Upper lobe of left lung (tissue), 6 donors: ENCODE data around the gene MACROD1. TPM values are rescaled to one million over a fixed set of nuclear protein-coding genes. Genes with fewer than 3 reads are reported as not detected.

Source experiments
- ATAC-seq, 2 donors: fragments of 200-7000 bp; cut with Tn5 transposase; one replicate each; pipeline ENCODE4 v1.9.1; 2022; ENCODE audit warnings: mild to moderate bottlenecking in 2 of 2, moderate library complexity in 2 of 2; ENCODE audit not compliant: low FRiP score in 2 of 2
- DNase-seq, 2 donors: peaks; one replicate each; pipeline ENCODE4 v3.0.0-alpha.2; 2019 to 2020
- H3K27ac ChIP-seq, 4 donors: fragments of 200-600 bp; sonication (generic); one replicate each; pipeline ENCODE4 v1.5.1; 2016 to 2019
- H3K27me3 ChIP-seq, 4 donors: fragments of 200-600 bp; sonication (generic); one replicate each; pipeline ENCODE4 v1.5.1; 2017 to 2019
- H3K36me3 ChIP-seq, 4 donors: fragments of 200-600 bp; sonication (generic); one replicate each; pipeline ENCODE4 v1.5.1; 2016 to 2019
- H3K4me1 ChIP-seq, 4 donors: fragments of 200-600 bp; sonication (generic); one replicate each; pipeline ENCODE4 v1.5.1; 2018 to 2019
- H3K4me3 ChIP-seq, 4 donors: fragments of 200-600 bp; sonication (generic); one replicate each; pipeline ENCODE4 v1.5.1; 2017 to 2019; ENCODE audit warnings: mild to moderate bottlenecking in 2 of 4, moderate library complexity in 1 of 4
- H3K9me3 ChIP-seq, 4 donors: fragments of 200-600 bp; sonication (generic); one replicate each; pipeline ENCODE4 v1.5.1; 2018 to 2019
- EP300 ChIP-seq, 4 donors: sonication (generic); formaldehyde crosslinking; IDR thresholded peaks; one replicate each; pipeline ENCODE4 v1.5.1; 2017; ENCODE audit warnings: antibody characterized with exemption in 4 of 4, control low read depth in 2 of 4
- POLR2A ChIP-seq, 4 donors: fragments of 450-650 bp; IDR thresholded peaks; one replicate each; pipeline ENCODE4 v1.5.1; 2016 to 2017; ENCODE audit warnings: antibody characterized with exemption in 4 of 4, mild to moderate bottlenecking in 2 of 4
- POLR2AphosphoS5 ChIP-seq, 2 donors: sonication (generic); formaldehyde crosslinking; IDR thresholded peaks; one replicate each; pipeline ENCODE4 v1.5.1; 2017; ENCODE audit warnings: antibody characterized with exemption in 2 of 2
- WGBS, 2 donors: methylation state at CpG; one replicate each; pipeline ENCODE4 v1.1.5; 2017 to 2018; 5-methylcytosine and 5-hydroxymethylcytosine counted together
- total RNA-seq, 6 donors: library from RNA; depleted of rRNA in 4 of 6; stranded (reverse); fragments of >200 nt in 4 of 6; gene quantifications; one replicate each; pipeline versions ENCODE4 v1.1.0 to v1.2.1, GENCODE V29; 2016 to 2021
- TF ChIP-seq, protein P1 (sequence below), 6 experiments: fragments of 450-650 bp in 4 of 6; fragments of 200-600 bp in 2 of 6; sonication (generic) in 2 of 6; IDR thresholded peaks; one replicate each; pipeline ENCODE4 v1.5.1; 2016 to 2019; ENCODE audit warnings: antibody characterized with exemption in 6 of 6
- donor health status: DM: no; HTN: no; CAD: no; lungs with moderate emphysema.
- donor health status: DM: no; HTN: yes; CAD: no; lungs with severe emphysema.

MACROD1 gene
- total RNA-seq, 6 donors from 2014 or later = 16.7 to 59.7 (median 33.5) TPM

DNA sequence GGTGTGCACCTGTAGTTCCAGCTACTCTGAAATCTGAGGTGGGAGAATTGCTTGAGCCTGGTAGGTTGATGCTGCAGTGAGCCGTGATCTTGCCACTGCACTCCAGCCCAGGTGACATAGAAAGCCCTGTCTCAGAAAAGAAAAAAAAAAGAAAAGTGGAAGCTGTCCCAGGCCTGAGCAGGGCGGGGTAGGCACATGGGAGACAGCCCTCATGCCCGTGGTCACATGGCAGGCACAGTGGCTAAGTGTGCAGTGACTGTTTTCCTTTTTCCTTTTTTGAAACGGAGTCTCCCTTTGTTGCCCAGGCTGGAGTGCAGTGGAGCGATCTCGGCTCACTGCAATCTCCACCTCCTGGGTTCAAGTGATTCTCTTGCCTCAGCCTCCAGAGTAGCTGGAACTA lies 171.9 kb downstream of the MACROD1 start:
- Histone ChIP-seq H3K27ac (no peak overlapping the region), H3K4me3 (no peak overlapping the region), H3K36me3 (peaks cover 6 to 94% (median 70%) of the 10 kb centered on the region in 4 donors), H3K4me1 (peaks cover 0 to 6% (median 2%) of the 10 kb centered on the region in 4 donors), H3K27me3 (no peaks in the 10 kb centered on the region), H3K9me3 (no peaks in the 10 kb centered on the region)
- ATAC-seq = peak; percentile 19 to 53
- WGBS, 2 donors = 70 to 79% methylated on average over 6 of the region's 6 CpGs
- TF ChIP-seq POLR2A (IDR thresholded peaks at IDR 0.05) (no peak), EP300 (IDR thresholded peaks at IDR 0.05) (no peak)
- peak in 1 of 2 donors; percentile 43 for DNase-seq

DNA sequence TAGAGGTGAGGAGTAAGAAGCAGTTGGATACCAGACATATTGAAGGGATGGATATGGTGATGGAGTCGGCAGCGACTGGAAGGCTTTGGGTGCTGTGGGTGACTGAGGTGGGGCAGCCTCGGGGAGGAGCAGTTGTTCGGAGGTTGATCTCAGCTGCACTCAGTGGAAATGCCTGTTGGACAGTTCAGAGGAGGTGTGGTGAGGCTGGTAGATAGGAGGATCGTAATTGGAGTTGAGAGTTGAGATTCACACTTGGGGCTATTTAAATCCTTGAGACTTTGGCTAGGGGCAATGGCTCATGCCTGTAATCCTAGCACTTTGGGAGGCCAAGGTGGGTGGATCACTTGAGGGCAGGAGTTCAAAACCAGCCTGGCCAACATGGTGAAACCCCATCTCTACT lies 172.8 kb downstream of the MACROD1 start:
- DNase-seq (no peak), ATAC-seq (no peak)
- Histone ChIP-seq H3K4me1 (peaks cover 0 to 6% (median under 1%) of the 10 kb centered on the region in 4 donors), H3K36me3 (peaks cover 6 to 94% (median 69%) of the 10 kb centered on the region in 4 donors), H3K4me3 (no peak overlapping the region), H3K9me3 (no peaks in the 10 kb centered on the region), H3K27ac (no peak overlapping the region), H3K27me3 (no peaks in the 10 kb centered on the region)
- TF ChIP-seq, protein P1, sequence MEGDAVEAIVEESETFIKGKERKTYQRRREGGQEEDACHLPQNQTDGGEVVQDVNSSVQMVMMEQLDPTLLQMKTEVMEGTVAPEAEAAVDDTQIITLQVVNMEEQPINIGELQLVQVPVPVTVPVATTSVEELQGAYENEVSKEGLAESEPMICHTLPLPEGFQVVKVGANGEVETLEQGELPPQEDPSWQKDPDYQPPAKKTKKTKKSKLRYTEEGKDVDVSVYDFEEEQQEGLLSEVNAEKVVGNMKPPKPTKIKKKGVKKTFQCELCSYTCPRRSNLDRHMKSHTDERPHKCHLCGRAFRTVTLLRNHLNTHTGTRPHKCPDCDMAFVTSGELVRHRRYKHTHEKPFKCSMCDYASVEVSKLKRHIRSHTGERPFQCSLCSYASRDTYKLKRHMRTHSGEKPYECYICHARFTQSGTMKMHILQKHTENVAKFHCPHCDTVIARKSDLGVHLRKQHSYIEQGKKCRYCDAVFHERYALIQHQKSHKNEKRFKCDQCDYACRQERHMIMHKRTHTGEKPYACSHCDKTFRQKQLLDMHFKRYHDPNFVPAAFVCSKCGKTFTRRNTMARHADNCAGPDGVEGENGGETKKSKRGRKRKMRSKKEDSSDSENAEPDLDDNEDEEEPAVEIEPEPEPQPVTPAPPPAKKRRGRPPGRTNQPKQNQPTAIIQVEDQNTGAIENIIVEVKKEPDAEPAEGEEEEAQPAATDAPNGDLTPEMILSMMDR (IDR thresholded peaks at IDR 0.05) = no peak
- TF ChIP-seq POLR2AphosphoS5 (IDR thresholded peaks at IDR 0.05) = no peak
- TF ChIP-seq EP300 (IDR thresholded peaks at IDR 0.05) = no peak
- TF ChIP-seq POLR2A (IDR thresholded peaks at IDR 0.05) = no peak
- WGBS, 2 donors = 90 to 94% methylated on average over 5 of the region's 5 CpGs

DNA sequence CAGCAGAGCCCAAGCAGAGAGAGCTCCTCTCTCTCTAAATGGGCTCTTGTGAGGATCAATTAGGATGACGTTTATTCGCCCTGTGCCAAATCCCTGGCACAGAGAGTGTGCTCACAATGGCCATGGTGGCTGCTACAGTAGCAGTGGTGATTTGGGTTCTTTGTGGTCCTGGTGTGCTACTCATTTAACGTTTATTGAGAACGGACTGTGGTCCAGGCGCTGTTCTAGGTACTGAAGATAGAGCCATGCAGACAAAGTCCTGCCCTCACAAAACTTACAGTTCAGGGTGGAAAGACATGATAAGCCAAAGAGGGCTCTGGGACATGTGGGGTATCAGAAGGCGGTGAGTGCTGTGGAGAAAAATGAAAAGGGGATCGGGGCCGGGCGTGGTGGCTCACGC lies 174.4 kb downstream of the MACROD1 start:
- no peak for ATAC-seq
- Histone ChIP-seq H3K9me3 (no peaks in the 10 kb centered on the region), H3K27ac (no peak overlapping the region), H3K27me3 (no peaks in the 10 kb centered on the region), H3K36me3 (peaks cover 0 to 80% (median 53%) of the 10 kb centered on the region in 4 donors), H3K4me3 (no peak overlapping the region), H3K4me1 (peaks cover 12 to 21% (median 15%) of the 10 kb centered on the region in 4 donors)
- no peak for TF ChIP-seq EP300 (IDR thresholded peaks at IDR 0.05)
- TF ChIP-seq, protein P1 (IDR thresholded peaks at IDR 0.05) = no peak
- TF ChIP-seq POLR2A (IDR thresholded peaks at IDR 0.05) = no peak
- no peak for TF ChIP-seq POLR2AphosphoS5 (IDR thresholded peaks at IDR 0.05)
- DNase-seq = no peak
- 92 to 95% methylated on average over 10 of the region's 10 CpGs for WGBS, 2 donors

DNA sequence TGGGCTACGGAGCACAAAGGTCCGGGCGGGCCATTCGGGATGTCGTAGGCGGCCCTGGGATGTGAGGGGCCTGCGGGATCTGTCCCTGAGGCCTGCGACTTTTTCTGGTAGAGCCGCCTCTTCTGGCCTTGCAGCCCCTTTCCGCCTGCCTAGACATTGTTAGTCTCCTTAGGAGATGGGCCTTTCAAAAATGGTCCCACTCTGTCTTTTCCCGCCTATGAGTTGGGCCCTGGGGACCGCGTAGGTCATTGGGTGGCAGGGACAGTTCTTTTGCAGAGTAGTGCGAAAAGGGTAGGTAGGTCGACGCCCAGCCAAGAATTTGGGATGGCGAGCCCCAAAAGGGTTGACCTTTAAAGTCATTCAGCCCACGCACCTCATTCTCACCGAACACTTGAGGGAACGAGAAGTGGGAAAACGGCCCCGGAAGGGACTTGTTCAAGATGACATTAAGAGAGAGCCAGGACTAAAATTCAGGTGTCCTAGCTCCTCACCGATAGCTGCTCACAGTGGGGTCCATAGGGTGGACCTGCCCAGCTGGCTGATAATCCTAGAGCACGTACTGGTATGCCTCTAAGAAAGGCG lies 178.9 kb downstream of the MACROD1 start:
- 33 to 58% methylated on average over 7 to 18 of the region's 25 CpGs for WGBS, 2 donors
- peak overlapping the region; percentile 88 to 94 (median 92) for H3K27ac ChIP-seq

DNA sequence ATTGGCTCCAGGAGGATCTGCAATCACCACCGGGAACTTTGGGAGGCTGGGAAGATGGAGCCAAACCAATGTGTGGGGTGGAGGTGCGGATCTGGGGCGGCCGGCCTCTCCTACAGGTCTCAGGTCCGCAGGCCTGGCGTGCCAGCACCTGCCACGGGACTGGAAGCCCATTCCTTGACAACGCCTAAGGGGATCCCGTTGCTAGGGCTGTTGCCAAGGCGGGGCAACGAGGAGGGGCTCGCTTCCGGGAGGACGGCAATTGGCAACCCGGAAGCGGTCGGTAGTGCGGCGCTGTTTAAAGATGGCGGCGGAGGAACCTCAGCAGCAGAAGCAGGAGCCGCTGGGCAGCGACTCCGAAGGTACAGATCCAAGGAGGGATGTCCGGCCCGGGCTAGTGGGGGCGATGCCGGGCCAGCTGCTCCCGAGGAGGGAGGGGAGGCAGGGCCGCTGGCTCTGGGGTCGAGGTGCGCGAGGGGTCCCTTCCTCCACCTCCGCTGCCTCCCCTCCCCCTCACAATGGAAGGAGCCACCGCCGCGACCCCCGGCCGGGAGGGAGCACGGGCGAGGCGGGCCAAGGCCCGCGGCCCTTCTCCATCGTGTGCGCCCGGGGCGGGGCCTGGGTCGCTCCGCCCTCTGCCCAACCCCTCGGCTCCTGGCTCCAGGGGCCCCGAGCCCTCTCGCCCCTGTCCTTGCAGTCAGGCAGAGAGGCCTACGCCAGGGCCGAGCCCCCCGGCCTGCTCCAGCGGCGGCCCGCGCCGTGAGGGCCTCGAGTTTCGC lies 179.6 kb downstream of the MACROD1 start, which contains the start of gene OTUB1:
Gene OTUB1, plus strand, starts transcription at position 283 of the 776 bp plus-strand sequence. Its CDS starts 19 bp downstream, at position 302.
- DNase-seq = peak; percentile 93 to 96

More for the DNA sequence above, 178.9 kb downstream of the MACROD1 start:
- no peak for ATAC-seq
- no peak for DNase-seq
- H3K9me3 ChIP-seq = no peaks in the 10 kb centered on the region
- H3K4me1 ChIP-seq = peaks cover 18 to 27% (median 20%) of the 10 kb centered on the region in 4 donors
- TF ChIP-seq EP300 (IDR thresholded peaks at IDR 0.05) = no peak
- TF ChIP-seq, protein P1 (IDR thresholded peaks at IDR 0.05) = no peak
- no peak for TF ChIP-seq POLR2AphosphoS5 (IDR thresholded peaks at IDR 0.05)
- TF ChIP-seq POLR2A (IDR thresholded peaks at IDR 0.05) = no peak
- H3K4me3 ChIP-seq = peak overlapping the region; percentile 71 to 100 (median 92)
- H3K27me3 ChIP-seq = no peaks in the 10 kb centered on the region
- H3K36me3 ChIP-seq = peaks cover 0 to 37% (median 29%) of the 10 kb centered on the region in 4 donors

More for the DNA sequence above, 179.6 kb downstream of the MACROD1 start, which contains the start of gene OTUB1:
- 0% methylated on average over 5 to 45 of the region's 63 CpGs for WGBS, 2 donors
- Histone ChIP-seq H3K36me3 (peaks cover 0 to 31% (median 25%) of the 10 kb centered on the region in 4 donors), H3K4me1 (peaks cover 18 to 27% (median 20%) of the 10 kb centered on the region in 4 donors), H3K9me3 (no peaks in the 10 kb centered on the region), H3K27me3 (no peaks in the 10 kb centered on the region), H3K4me3 (peak within 1 kb of the TSS; percentile 71 to 100 (median 92)), H3K27ac (peak within 1 kb of the TSS; percentile 88 to 94 (median 92))
- ATAC-seq = peak; percentile 94 to 98
- TF ChIP-seq EP300 (IDR thresholded peaks at IDR 0.05) (no peak), POLR2AphosphoS5 (IDR thresholded peaks at IDR 0.05) (peak; percentile 81 to 88), POLR2A (IDR thresholded peaks at IDR 0.05) (peak in 3 of 4 donors; percentile 57 to 83 (median 74))
- TF ChIP-seq, protein P1 (IDR thresholded peaks at IDR 0.05) = peak in 2 of 6 experiments; percentile 13 to 30
